Kidney tubule cell (primary cell): Measurements from ENCODE around the gene WDR64.

Experiments
- DNase-seq: peaks from one replicate; pipeline ENCODE4 v3.0.0-alpha.2; 2018; ENCODE audit warnings: low spot score

Gene WDR64

DNA sequence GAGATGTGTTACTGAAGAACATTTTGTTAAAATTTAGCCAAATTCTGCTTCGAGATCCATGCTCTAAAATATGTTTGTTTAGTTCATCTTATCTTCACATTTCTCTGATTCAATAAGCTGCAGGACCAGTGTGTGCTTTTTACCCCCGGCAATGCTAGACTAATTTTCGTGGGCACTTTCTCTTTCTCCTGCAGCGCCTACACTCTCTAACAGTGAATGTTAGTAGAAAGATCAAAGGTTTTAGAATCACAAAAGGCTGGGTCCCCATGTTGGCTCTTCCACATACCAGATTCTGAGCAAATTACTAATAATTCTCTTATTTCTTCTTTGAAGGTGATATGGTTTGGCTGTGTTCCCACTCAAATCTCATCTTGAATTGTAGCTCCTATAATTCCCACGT lies 20.4 kb upstream of the WDR64 start:
- no peak for DNase-seq

DNA sequence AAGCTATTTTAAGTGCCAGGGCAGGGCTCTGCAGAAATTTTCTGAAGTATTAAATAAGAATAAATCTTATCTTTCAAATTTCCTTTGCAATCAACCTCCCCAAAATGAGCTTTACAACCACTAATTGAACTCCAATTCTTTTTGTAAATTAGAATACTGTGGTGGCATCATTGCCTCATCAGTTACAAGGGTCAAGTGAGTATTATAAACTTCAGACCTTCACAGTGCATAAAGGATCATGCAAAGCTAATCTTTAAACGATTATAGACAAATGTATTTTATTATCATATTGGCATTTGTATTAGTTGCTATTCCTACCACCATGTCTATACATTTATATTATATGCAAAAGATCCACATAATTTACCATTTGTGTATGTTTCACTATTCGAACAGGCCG lies 19.1 kb upstream of the WDR64 start:
- DNase-seq, result no peak

DNA sequence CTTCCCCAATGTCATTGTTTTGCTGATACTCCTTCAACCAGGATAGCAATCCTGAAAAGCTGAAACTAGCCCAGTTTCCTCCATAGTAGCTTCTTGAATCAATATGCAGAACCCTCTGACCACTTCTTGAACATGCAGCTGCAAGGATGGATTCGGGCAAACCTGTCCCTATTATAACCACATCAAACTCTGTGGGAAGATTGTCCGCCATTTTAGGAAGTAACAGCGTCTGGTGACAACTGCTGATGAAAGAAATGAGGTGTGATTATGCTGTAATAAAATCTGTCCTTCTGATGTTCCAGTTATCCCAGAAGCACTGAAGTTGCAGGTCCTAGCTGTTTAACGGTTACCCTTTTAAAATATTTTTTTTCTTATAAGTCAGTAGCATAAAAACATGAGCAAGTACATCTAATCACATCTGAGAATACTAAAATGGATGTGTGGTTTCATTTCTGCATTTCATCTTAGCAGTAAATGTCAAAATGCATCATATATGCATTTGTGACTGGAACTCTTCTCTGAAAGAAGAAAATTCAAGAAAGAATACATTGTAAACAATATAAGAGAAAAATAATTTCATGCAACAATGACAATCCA lies 16.4 kb upstream of the WDR64 start:
- DNase-seq, result no peak

DNA sequence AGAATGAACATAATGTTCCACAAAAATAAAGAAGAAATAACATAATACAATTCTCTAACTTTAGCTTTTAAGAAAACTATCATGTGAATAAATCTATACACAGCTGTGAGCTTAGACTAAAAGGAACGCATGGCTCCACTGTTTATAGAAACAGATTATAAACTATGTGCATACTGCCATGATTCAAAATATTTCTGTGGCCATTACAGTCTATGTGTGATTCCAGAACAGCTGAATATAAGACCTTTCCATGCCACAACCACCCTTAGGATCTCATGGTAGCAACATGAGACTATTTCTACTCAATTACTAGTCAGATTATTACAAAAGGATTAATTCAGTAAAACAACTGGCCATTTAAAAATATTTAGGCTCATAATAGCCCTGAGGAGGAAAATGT lies 15.8 kb upstream of the WDR64 start:
- DNase-seq, result no peak

DNA sequence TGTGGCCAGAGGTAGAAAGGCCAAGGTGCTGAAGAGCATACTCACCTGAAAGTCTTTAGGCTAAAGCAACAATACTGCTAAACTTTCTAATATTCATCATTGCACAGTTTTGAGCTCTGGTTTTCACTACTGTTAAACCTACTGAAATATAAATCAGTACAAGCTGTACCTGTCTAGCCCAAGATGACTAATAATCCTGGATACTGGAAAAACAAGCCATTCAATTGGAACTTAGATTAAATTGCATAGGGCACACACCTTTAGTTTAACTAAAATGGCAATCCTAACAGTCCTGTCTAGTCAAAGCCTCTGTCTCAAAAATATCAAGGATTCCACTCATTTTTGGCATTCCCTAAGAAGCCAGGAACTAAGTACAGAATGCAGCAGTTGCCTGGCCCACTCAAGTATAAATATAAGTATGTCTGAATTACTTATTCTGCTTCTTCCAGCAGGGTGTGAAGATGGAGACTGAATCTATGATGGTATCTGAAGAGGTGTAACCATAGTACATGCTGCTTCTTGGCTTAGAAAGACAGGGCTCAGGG lies 15.0 kb upstream of the WDR64 start:
- no peak for DNase-seq

DNA sequence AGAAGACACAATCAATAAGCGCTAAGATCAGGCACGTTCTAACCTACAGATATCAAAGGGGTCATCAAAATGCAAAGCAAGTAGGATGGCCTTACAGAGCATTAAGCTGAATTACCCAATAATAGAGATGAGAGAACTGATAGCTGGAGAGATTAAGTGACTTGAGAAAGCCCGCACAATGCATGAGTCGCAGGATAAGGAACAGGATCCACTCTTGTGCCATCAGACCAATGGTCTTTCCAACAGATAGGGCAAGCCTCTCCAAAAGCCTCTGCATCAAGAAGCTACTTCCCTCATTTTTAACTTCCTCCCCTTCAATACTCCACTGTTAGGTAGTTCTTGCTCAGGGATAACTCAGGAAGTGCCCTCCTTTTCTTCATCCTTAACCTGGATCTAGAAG lies 14.5 kb upstream of the WDR64 start:
- no peak for DNase-seq

DNA sequence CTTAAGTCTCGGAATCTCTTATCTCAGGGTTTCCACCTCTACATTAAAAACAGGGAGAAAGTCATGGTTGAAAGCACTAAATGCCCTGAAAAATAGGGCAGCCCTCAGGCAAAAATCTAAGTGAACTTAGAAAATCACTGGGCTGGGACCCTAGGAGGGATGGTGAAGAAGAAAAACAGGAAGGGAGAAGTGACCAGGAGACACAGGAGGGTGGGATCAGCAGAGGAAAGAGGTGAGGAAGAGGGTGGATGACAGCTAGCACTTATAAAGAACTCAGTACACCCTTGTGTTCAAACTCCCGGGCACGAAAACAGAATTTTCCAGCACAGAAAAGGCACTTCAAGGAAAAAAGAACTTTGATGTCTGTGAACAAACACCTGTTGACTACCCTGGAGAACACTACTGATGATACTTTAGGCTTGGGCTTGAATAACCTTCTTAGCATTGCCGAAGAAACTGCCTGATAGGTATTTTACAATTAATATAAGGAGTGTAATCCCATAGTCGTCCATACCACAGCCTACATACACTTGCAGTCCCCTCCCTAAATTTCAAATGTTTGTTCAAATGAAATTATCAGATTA lies 13.9 kb upstream of the WDR64 start:
- DNase-seq, result no peak

DNA sequence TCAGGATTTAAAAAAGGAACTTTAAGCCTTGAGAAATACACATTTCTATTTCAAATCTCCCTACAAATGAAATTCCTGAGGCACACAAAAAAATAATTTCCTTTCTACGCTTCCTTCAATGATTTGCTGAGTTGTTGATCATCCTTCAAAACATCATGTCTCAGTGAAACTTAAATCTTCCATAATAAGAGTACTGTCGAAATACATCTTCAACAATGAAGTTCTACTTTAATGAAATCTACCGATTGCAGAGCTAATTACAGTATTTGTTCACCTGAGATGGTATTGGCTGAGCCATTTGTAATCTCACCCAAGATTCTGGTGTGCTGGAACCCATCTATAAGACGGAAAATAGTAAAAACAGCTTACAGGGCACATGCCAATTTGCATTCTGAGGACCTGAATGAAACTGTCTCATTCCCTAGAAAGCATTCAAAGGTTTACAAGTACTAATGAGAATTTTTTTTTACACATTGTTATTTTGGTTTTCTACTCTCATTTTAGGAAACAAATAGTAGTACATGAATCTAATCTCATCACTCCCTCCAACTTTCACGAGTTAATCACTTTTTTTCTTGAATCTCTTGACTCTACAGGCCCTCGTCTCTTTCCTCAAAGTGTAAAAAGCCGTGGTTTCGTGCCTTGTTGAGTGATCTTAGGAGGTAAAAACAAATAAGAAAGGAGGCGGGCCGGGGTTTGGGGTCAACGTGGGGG lies 13.0 kb upstream of the WDR64 start:
- peak; percentile 51 for DNase-seq

DNA sequence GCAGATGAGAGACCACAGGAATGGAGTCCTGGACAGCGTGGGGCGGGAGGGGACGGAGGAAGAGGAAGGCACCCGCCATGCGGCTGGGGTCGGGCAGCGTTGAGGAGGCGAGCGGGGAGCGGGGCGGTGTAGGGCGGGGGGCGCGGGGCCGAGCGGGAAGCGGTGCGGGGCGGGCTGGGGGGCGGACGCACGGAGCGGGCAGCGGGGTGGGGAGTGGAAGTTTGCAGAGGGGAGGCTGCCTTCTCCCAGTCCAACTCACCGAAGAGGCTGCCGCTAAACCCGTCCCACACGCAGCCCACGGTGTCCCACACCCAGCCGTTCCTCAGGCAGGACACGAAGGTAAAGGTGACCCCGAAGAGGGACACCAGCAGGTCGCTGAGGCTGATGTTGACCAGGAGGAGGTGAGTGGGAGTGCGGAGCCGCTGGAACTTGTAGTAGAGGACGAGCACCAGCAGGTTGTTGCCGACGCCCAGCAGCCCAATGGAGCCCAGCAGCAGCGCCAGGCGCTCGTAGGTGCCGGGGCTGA lies 12.4 kb upstream of the WDR64 start:
- DNase-seq, result no peak

DNA sequence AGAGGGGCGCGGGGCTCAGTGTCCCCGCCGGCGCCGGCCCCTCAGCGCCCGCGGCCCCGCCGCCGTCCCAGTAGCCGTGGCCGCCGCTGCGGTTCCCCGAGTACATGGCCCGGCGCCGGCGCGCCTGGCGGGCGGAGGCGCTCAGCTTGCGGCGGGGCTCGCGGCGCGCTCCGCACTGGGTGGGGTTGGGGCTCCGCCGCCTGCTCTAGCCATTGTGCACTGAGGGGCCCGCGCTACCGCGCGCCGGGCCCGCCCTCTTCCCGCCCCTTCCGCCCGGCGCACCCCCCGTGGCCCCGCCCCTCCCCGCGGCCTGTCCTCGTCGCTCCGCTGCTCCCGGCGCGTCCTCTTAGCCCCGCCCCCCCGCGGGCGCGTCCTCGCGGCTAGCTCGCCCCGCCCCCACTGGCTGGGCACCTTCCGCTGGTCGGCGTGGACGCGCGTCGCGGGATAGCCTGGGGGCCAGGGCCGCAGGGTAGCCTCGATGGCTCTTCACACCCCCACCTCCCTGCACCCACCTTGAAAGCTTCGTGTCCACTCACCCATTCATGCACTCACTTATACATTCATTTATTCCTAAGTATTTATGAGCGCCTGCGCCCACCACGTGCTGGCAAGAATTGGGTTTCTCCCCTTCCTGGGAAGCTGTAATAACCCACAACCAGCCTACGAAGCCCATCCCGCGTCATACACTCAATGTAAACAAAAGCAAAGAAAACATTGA lies 11.8 kb upstream of the WDR64 start, which contains the start of the genes CHML and OPN3:
Gene CHML, minus strand, starts transcription at position 221 of the 718 bp plus-strand sequence. CDS start 4,603 bp downstream, outside the sequence.
Gene OPN3, minus strand, starts transcription at position 221 of the 718 bp plus-strand sequence. Its CDS starts 115 bp downstream, at position 106.
- peak; percentile 90 for DNase-seq

DNA sequence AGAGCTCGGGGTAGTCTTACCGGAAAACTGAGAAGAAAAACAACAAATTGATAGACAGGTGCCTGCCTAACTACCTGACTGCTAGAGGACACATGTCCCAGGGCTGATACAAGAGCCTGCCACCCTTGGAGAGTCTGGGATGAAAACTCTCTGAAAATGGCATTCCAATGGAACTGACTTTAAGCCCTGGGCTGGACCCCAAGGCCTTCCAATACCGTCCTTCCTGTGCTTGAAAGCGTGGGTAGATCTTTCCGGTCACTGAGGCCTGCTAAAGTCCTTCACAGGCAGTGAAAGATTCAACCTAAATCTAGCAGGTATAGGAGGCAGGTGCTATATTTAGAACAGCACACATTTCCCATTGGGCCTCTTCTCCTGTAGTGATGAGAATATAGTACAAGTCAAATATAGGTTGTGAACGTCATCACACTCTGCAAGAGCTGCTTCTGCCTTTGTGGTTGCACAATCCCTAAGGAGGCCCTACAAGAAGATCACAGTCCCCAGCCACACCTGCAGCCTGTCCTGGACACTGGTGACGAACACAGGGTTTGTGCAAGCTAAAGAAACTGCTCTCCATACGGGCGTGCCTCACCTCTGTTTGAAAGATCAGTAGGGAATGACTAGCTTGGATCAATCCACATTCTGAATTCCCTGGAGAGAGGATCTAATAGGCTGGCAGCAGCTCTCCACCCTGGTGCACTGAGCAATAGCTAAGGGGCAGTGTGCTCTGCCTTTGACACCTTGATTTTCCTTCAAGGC lies 11.0 kb upstream of the WDR64 start:
- DNase-seq, result no peak

DNA sequence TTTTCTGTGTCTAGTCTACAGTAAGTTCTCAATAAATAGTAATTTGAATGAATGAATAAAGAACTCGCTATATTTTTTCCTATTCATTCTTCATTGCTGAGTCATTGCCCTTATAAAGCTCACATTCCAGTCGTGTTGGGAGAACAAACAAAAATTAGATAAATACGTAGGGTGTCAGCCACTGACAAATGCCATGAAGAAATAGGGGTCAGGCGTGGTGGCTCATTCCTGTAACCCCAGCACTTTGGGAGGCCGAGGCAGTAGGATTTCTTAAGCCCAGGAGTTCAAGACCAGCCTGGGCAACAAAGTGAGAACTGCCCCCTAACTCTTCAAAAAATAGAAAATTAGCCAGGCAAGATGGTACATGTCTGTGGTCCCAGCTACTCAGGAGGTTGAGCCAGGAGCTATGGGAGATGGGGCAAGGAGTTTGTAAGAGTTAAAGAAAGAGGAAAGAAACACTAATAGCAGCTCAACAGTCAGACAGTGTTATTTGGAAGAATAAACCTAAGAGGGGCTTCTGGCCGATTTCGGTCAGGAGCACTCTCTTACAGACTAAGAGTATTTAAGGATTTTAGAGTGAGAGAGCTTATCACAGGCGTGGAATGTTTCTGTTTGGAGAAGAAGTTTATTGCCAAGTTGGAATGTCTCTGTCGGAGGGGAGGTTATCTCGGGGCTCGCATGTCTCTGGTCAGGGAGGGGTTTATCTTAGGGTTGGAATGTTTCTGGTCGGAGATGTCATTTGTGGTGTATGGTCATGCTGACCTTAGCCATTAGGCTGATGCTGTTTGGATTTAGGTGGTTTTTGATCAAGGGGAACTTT lies 10.1 kb upstream of the WDR64 start:
- peak; percentile 30 for DNase-seq

DNA sequence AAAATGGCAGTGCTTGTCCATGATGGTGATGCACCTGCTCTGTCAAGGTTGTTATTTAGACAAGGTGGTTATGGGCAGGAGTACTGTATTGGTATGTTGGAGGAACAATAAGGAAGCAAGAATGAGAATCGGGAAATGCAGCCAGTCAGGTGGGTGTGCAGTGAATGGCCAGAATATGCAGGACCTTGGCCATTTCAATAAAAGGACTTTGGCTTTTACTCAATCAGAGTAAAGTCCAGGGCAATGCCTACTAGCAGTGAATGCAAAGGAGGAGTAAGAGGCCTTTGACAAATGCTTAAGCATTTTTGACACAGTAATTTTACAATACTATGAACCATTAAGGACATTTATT lies 9.5 kb upstream of the WDR64 start:
- DNase-seq, result no peak

DNA sequence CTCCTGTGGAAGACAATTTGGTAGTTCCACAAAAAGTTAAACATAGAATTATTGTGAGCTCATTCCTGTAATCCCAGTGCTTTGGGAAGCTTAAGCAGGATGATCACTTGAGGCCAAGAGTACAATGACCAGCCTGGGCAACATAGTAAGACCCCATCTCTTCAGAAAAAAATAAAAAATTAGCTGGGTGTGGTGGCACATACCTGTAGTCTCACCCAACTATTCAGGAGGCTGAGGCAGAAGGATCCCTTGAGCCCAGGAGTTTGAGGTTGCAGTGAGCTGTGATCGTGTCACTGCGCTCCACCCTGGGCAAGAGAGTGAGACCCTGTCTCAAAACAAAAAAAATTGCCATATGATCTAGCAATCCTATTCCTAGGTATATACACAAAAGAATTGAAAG lies 7.8 kb upstream of the WDR64 start:
- no peak for DNase-seq

DNA sequence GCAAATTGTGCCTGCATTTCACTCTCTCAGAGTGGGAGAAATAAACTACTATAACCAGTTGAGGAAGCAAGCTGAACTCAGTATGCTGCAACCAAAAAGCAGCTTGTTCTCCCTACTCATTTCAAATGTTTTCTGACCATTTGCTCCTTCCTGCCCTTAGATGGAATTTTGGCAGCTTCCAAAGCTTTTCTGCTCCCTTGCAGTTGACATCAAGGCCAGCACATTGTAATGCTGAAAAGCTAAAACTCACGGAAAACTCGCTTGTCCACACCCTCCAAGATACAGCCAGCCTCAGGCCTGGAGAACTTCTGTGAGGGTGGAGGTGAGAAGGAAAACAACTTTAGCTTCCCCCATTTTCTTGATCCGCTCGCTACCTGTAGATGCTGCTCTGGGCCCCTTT lies 6.9 kb upstream of the WDR64 start:
- DNase-seq, result no peak

DNA sequence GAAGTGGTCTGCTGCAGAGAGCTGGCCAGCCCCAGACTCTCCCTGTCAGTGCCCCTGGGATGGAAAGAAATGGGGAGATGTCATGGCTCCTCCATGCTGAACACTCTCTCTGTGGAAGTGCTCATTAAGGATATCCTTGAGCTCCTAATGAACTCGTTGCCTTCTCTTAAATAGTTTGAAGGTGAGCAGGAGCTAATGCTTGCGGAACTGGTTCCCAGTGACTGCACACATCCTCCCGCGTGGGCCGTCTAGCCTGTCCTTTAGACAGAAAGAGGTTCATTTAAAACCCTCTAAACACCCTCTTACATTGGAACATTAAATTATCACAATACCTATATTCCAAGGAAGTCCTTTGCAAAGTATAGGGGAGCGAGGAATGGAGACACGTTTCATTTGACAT lies 5.9 kb upstream of the WDR64 start:
- DNase-seq, result no peak

DNA sequence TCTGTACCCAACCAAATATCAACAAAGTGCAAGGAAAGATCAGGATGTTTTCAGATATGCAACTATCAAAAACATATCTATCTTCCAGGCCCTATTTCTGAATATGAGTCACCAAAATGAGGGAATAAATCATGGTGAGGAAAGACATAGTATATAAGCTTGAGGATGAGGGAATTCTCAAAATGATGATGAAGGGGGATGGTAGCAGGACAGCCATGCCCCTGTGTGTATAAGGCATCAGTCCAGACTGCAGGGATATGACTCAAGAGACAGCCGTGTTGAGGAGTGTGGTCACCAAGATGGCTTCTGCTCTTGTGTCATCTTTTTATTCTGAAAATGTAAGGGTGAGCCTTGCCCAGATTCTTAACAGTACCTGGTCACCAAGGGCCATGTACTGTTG lies 4.4 kb upstream of the WDR64 start:
- DNase-seq, result peak; percentile 57

DNA sequence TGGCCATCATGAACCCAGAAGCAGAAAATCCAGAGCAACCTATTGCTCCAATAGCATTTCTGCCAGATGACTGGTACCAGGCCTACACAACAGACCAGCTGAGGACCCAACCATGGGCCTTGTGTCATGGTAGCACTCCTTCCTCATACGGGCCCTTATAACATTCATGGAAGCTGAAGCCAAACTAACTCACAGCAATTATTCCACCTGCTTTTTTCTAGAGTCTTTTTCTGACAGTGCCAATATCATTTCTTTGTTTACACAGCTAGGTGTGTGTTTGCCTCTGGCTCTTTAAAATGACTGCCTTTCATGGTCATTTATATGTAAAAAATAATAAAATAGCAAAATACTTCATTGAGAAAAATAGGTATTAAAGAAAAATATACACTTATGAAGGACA lies 3.9 kb upstream of the WDR64 start:
- no peak for DNase-seq

DNA sequence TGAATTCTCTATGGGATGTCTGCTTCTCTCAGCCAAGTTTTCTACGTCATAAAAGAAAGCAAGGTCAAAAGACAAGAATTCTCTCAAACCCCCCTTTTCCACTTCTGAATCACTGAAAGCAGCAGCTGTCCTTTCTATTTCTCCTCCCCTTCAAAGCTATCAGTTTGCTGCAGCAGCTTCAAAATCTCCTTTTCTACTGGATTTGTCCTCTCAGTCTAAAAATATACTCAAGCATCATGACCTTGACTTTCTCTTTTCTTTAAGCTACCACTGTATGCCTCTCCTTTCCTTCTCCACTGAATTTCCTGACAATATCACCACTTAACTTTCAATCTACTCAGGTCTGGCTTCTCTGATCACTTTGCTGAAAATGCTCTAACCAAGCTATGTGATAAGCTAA lies 1.9 kb downstream of the WDR64 start:
- no peak for DNase-seq

DNA sequence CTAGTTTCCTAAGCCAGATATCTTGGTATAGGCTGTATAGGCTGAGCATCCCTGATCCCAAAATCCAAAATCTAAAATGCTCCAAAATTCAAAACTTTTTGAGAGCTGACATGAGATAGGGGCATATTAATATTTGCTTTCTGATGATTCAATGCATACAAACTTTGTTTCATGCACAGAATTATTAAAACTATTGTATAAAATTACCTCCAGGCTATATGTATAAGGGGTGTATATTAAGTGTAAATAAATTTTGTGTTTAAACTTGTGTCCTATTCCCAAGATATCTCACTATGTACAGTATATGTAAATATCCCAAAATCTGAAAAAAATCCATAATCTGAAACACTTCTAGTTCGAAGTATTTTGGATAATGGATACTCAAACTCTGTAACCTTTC lies 2.6 kb downstream of the WDR64 start:
- DNase-seq, result no peak
